H1 (cell line): Measurements from ENCODE around the gene DPEP2NB. TPM values are rescaled to one million over a fixed set of nuclear protein-coding genes. Genes with fewer than 3 reads are reported as not detected.

Source experiments
- CREB1 ChIP-seq: IDR thresholded peaks from 2 replicates; pipeline ENCODE4 v1.6.1; 2012; ENCODE audit warnings: inconsistent platforms
- KDM1A ChIP-seq: fragments of 200-600, 300-600 bp; sonication (generic); IDR thresholded peaks from 2 replicates; pipeline ENCODE4 v1.7.1; 2016; ENCODE audit warnings: mild to moderate bottlenecking, low read length, borderline replicate concordance
- KDM5A ChIP-seq: fragments of 200-600 bp; IDR thresholded peaks from 2 replicates; pipeline ENCODE4 v1.7.1; 2012; ENCODE audit warnings: mild to moderate bottlenecking, low read length, inconsistent platforms, mixed read lengths
- SUZ12 ChIP-seq: fragments of 200-600 bp; sonication (generic); IDR thresholded peaks from 2 replicates; pipeline ENCODE4 v1.6.1; 2012; ENCODE audit warnings: mild to moderate bottlenecking, inconsistent platforms, low read length, moderate library complexity, mixed read lengths
- polyA plus RNA-seq, 7 experiments: library from polyadenylated mRNA; depleted of rRNA in 3 of 7; stranded (reverse) in 5 of 7; unstranded in 2 of 7; fragments of >200 nt in 5 of 7; fragments of 200-250 nt in 2 of 7; gene quantifications; 1 replicate in 5 of 7; 2 replicates in 1 of 7; 4 replicates in 1 of 7; pipeline versions ENCODE4 v1.2.1 to v1.2.3, GENCODE V29; 2011 to 2013; ENCODE audit warnings: missing spikeins in 2 of 7, mixed read lengths in 2 of 7
- total RNA-seq: library from RNA; stranded (reverse); fragmentation: NEBNext Ultra II Directional; extraction: Animal tissue kit (Norgen Biotek cat#: 25700); gene quantifications from 2 replicates; pipeline ENCODE4 v1.2.1, GENCODE V29; 2021

The DPEP2NB gene
- total and polyA plus RNA-seq, 2 of the 8 experiments (the other 6 are each of a cell fraction or from before 2014, with no cell fraction given), result not detected

DNA sequence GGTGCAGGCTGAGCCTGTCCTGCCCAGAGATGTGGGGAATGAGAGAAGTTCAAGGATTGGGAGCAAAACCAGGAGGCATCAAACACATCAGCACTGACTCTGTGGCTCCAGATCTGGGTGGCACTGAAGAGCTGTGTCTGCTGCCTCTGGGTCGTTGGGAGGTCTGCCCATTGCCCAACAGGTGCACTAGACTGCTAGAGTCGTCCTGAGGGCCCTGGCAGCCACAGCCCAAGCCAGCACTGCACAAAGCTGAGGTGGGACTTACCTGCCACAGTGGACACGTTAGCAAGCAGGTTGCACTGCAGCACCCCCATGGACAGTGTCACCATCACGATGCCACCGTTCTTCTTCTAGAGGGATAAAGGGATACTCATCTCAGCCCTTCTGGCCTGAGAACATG, 38.7 kb downstream of the DPEP2NB start (continued):
- TF ChIP-seq KDM1A (no peak), CREB1 (no peak), KDM5A (no peak), SUZ12 (no peak)
